Fibroblast of skin of left quadriceps (primary cell): ENCODE data around the gene SLC49A3.

Experiments
- DNase-seq, 2 experiments: peaks; one replicate each; pipeline ENCODE4 v3.0.0-alpha.2; 2013; ENCODE audit warnings: low read depth in 2 of 2

Gene SLC49A3

GRCh38 chr4:666822-667544 lies 22.0 kb downstream of the SLC49A3 start:
- DNase-seq, result no peak

DNA sequence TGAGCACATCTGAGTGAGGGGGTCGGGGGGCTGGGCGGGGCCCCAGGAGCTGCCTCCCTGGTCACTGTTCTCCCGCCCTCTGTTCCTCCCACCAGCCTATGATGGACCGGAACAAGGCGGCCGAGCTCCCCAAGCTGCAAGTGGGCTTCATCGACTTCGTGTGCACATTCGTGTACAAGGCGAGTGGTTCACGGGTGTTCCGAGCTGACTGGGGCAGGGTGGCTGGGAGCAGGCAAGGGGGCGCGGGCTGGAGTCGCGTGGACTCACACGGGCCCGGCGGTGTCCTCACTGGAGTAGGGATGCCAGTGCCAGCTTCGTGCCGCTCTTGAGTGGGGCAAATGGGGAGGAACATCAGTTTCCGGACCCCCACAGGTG lies 22.5 kb downstream of the SLC49A3 start:
- no peak for DNase-seq

- DNase-seq, result no peak
These were observed 23.1 kb downstream of the SLC49A3 start for GRCh38 chr4:665751-666435.

GRCh38 chr4:665381-665750 lies 23.6 kb downstream of the SLC49A3 start:
- no peak for DNase-seq

DNA sequence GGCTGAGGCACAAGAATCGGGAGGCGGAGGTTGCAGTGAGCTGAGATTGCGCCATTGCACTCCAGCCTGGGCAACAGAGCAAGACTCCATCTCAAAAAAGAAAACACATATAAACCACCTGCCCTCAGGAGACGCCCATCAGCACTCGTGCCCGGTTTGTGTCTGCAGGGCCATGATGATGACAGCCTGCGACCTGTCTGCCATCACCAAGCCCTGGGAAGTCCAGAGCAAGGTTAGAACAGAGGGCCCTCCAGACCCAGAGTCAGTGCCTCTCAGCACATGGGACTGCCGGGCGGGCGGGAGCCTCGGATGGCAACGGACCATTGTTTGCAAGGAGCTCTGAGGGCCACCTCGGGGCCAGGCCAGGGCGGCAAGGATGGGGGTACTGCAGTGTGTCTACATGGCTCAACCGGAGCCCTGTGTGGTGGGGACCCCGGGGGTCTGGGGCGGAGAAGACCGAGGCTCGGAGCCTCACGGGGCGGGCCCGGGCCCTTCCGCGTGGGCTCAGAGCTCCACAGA lies 24.2 kb downstream of the SLC49A3 start:
- DNase-seq, result no peak

- no peak for DNase-seq
These were observed 25.2 kb downstream of the SLC49A3 start for GRCh38 chr4:663438-664428.

- DNase-seq, result no peak
These were observed 25.9 kb downstream of the SLC49A3 start for GRCh38 chr4:663046-663437.

GRCh38 chr4:661881-662761 lies 26.8 kb downstream of the SLC49A3 start:
- DNase-seq, result no peak

GRCh38 chr4:661231-661630 lies 27.7 kb downstream of the SLC49A3 start:
- DNase-seq, result no peak

GRCh38 chr4:660401-660800 lies 28.6 kb downstream of the SLC49A3 start:
- DNase-seq, result no peak

- DNase-seq, result no peak
These were observed 29.1 kb downstream of the SLC49A3 start for GRCh38 chr4:659851-660250.

DNA sequence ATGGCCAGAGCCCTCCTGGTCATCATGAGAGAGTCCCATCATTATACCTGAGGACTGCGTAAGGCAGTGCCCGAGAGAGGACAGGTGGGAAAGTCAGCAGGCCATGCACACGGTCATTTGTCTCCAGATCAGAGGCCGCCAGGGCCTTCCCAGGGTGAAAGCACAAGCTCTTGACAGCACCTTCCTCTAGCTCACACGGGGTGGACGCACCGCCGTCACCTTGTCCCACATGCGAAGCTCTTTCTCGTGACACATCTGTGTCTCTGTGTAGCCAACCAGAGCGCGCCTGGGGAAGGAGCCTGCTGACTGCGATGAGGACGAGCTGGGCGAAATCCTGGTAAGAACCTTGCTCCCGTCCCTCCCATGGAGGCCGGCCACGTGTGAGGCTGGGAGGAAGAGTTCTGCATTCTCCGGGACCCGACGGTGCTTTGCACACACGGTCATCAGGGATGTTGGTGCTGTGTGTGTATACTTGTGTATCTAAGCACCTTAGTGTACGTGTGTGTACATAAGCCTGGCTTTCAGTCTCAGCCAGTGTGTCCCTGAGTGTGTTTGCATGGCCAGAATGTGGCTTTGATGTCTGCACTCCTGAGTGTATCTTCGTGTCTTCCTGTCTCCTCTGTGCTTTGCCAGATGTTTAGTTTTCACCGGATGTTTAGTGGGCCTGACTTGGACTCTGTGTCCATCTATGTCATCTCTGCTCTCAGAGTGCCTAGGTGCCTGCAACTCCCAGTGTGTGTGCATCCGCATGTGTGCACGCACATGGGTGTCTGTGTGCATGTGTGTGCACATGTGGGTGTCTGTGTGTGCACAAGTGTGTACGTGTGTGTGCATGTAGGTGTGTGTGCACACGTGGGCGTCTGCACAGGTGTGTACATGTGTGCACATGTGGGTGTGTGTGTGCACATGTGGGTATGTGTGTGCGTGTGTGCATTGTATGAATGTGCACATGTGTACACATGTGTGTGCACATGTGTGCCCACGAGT lies 30.0 kb downstream of the SLC49A3 start:
- no peak for DNase-seq

DNA sequence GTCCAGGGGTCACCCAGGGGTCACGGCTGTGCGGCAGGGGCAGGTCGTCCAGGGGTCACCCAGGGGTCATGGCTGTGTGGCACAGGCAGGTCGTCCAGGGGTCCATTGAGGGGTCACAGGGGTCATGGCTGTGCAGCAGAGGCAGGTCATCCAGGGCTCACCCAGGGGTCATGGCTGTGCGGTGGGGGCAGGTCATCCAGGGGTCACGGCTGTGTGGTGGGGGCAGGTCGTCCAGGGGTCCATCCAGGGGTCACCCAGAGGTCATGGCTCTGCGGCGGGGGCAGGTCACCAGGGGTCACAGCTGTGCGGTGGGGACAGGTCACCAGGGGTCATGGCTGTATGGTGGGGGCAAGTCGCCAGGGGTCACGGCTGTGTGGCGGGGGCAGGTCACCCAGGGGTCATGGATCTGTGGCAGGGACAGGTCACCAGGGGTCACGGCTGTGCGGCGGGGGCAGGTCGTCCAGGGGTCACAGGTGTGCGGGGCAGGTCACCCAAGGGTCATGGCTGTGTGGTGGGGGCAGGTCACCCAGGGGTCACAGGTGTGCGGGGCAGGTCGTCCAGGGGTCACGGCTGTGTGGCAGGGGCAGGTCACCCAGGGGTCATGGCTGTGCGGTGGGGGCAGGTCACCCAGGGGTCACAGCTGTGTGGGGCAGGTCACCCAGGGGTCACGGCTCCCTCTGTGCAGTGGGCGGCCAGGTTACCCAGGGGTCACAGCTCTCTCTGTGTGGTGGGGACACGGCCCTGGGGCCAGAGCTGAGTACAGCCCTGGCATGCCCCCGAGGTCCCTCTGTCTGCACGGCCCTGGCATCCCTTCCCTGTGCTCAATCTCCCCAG lies 30.9 kb downstream of the SLC49A3 start:
- no peak for DNase-seq

- DNase-seq, result no peak
These were observed 31.6 kb downstream of the SLC49A3 start for GRCh38 chr4:657338-657833.

DNA sequence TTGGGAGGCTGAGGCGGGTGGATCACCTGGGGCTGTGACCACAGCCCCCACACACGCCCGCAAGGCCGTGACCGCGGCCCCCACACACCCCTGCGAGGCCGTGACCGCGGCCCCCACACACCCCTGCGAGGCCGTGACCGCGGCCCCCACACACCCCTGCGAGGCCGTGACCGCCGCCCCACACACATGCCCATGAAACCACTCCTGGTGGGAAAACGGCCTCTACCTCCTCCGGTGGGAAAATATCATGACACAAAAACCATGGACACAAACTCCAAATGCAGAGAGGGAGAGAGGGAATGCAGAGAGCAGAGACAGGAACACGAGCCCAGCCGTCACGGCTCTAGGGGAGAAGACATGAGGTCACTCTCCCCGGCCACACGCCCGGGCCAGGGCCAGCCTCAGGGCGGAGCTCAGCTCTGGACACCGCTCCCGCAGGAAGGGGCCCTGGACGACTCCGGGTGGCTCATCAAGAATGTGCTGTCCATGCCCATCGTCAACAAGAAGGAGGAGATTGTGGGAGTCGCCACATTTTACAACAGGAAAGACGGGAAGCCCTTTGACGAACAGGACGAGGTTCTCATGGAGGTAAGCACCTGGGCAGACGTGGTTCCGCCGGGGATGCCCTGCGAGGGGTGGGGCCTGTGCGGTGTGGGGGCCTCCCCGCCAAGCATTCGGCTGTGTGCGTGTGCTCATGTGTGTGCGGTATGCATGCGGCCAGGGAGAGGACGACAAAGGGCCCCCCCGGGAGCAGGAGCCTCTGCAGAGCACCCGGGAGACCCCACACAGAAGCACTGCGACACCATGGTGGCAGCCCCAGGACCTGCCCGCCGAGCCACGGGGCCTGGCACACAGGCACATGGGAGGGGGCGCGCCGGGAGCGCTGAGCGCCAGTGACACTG lies 32.3 kb downstream of the SLC49A3 start:
- DNase-seq, result no peak

GRCh38 chr4:655464-656151 lies 33.3 kb downstream of the SLC49A3 start:
- no peak for DNase-seq

- no peak for DNase-seq
These were observed 34.0 kb downstream of the SLC49A3 start for GRCh38 chr4:654871-655463.
